GM18951 (cell line): ENCODE measurements around the gene VTI1A.
"Not testable (repeated sequence)": the region's sequence is repeated elsewhere in the genome, so short reads cannot be mapped to it uniquely, and the experiment has no call there.

ENCODE experiments used
- POLR2A ChIP-seq: IDR thresholded peaks from 4 replicates; pipeline ENCODE4 v1.6.1; 2011; ENCODE audit warnings: mild to moderate bottlenecking; ENCODE audit not compliant: insufficient read length, insufficient read depth; ENCODE audit errors: extremely low read depth
- in situ Hi-C: fragments of 300-500 bp; cut with MboI; formaldehyde crosslinking; loops from one replicate; pipeline ENCODE4 v1.12.0; 2022; ENCODE audit warnings: low sequenced_read_pairs, mixed read lengths, inconsistent platforms; ENCODE audit not compliant: unreplicated experiment

The VTI1A gene

DNA sequence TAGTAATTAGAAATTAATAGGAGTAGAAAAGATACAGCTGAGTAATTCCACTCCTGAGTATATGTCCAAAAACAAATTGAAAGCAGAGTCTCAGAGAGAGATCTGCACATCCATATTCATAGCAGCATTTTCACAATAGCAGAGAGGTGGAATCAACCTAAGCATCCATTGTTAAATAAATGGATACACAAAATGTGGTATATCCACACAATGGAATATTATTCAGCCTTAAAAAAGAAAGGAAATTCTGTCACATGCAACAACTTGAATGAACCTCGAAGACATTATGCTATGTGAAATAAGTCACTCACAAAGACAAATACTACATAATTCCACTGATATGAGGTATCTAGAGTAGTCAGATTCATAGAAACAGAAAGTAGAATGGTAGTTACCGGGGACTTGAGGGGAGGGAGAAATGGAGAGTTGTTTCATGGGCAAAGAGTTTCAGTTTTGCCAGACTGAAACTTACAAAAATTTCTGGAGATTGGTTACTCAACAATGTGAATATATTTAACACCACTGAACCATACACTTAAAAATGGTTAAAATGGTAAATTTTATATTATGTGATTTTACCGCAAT is 18.4 kb downstream of the VTI1A start:
- in situ Hi-C loops, result loop anchor here (25.0 kb wide), 1 partner anchor 922 kb away; no protein-coding TSS in a partner anchor
- no peak for TF ChIP-seq POLR2A

DNA sequence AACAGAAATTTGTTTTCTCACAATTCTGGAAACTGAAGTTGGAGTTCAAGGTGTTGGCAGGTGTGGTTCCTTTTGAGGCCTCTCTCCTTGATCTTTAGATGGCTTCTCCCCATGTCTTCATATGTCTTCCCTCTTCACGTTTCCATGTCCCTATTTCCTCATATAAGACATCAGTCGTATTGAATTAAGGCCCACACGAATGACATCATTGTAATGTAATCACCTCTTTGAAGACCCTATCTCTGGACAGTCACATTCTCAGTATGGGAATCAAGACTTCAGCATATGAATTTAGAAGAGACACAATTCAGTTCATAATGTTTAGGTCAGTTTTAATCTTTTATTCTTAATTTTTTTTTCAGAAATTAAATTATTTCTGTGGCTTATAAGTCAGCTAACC is 19.8 kb downstream of the VTI1A start:
- in situ Hi-C loops, result loop anchor here (25.0 kb wide), 1 partner anchor 920 kb away; no protein-coding TSS in a partner anchor
- no peak for TF ChIP-seq POLR2A

DNA sequence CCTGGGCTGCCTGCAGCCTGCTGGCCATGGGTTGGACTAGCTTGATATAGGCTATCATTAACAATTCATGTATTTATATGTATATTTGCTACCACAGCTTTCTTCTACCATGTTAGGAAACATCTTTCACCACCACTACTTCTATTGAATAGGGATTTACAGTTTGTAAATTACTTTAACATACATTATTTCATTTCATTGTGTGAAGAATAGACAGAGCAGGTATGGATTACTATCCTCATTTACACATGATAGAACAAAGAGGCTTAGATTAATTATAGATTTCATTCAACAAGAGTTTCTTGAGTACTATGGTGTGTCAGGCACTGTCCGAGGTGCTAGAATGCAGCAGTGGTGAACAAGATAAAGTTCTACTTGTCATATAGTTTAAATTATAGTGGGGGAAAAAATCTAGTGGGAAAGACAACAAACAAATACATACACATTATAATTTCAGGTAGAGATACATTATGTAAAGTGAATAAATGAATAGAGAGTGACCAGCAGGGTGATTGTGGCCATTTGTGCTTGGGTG is 20.6 kb downstream of the VTI1A start:
- no peak for TF ChIP-seq POLR2A
- in situ Hi-C loops, result loop anchor here (25.0 kb wide), 1 partner anchor 920 kb away; no protein-coding TSS in a partner anchor

DNA sequence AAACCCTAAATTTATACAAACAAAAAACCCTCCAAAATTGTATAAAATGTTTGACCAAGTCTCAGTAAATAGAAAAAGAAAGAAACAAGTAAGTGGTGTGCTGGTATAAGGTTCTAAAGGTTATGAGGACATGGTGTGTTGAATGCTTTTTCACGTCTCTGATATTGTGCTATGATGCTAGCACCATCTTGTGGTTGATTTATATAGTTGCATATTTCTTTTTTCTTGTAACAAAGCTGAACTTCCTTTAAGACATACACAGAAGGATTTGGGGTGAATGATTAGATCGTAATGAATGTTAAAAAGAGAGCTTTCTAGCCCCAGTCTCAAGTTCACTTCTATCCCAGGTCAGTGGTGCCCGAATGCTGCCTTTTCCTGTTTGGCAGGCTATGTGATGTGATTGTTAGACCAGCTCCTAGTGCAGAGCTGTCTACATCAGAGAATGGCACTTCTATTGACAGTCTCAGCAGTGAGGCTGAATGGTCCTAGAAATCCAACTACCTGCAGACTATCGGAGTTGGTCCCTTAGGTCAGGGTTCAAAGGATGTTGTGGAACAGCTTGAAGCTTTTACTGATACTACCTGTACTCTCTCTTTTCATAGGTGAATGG is 25.0 kb downstream of the VTI1A start:
- TF ChIP-seq POLR2A, result no peak

DNA sequence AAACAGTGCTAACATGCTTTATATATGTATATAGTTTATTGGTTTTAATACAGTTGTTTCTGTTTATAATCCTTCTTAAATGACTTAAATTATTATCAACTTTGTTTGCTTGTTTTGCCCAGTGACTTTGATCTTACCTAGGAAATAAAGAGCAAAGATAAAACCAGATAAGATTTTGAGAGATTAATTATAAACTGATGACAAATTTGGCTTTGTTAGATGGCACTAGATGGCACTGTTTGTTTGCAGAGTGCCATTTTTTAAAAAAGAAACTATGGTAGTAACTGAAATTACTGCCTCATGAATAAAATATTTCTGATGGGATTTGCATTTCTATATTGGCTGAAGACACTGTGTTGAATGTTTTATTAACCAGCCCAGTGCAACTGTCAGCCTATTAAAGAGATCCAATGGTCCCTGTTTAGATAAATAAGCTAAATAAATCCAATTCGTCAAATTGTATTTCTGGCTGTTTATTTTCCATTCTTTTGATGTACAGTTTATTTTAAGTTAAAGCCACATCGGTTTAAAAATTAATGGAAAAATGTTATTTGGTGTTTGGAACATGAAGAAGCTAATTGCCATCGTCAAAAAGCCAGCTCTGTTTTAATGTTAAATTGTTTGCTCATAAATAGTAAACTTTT is 28.7 kb downstream of the VTI1A start:
- in situ Hi-C loops, result no loop called here

More for the DNA sequence above, 25.0 kb downstream of the VTI1A start:
- in situ Hi-C loops, result loop anchor here (25.0 kb wide), 1 partner anchor 915 kb away; no protein-coding TSS in a partner anchor

DNA sequence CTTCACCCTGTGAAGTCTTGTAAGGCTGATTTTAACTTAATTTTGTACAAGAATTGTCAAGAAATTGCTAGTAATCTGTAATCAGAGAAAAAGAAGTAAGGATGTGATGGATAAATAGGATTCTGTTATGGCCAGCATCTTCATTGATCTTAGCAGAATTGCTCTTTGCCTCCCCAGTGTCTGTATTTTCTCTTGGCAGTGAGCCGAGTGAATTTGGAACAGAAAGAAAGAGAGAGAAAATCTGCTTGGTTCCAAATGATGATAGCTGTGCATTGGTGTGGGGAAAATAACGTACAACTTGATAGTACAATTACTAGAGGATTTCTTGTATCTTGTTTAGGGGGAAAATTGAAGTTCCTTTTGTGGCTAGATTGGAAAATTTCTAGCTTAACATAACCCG is 34.6 kb downstream of the VTI1A start:
- in situ Hi-C loops, result no loop called here

More for the DNA sequence above, 28.7 kb downstream of the VTI1A start:
- no peak for TF ChIP-seq POLR2A

DNA sequence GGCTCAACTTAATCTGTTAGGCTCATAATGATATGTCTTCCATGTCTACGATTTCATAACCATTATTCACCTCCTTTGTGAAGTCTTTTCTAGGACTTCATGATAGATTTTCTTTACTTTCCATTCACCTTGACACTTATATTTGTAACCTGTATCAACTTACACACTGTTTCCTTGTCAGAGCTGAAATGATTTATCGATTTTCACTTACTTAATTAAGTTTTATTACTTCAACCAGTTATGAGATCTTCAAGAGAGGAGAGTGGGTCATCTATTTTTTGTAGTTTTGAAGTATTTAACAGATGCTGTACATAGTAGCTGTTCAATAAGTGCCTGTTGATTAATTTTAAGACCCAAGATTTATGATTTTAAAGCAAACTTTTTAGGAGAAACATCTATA is 37.4 kb downstream of the VTI1A start:
- TF ChIP-seq POLR2A, result no peak
- in situ Hi-C loops, result no loop called here

More for the DNA sequence above, 34.6 kb downstream of the VTI1A start:
- no peak for TF ChIP-seq POLR2A

DNA sequence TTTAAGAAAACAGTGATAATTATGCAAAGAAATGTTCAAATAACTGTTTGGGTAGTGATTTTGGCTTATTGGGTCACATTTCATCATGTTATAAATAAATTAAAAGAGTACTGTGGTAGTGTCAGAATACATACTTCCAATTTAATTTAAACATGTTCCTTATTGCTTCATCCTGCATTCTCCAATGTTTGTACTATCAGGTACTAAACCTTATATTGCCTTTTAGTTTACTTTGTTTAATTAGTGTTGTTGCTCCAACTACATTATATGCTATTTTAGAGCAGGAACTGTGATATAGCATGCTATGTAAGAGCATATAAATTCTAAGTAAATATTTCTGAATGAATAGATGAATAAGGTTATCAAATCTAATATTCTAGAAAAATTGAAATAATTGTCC is 40.9 kb downstream of the VTI1A start:
- in situ Hi-C loops, result no loop called here
- TF ChIP-seq POLR2A, result no peak

DNA sequence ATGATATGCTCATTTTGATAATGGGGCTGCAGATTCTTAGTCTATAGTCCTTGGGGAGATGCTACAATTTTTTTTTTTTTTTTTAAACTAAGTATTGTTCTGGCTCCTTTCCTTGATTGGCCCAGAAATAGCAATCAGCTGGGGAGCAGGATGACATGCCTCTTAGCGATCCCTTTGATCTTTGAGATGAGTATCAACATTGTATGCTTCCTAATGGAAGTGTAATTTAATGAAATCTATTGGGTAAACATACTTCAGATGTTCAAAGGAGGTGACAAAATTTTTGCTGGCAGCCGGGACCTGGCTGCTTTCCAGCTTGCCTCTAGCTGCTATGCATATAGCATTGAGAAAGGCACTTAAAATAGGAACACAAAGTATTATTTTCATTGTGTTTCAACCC is 43.5 kb downstream of the VTI1A start:
- TF ChIP-seq POLR2A, result no peak
- in situ Hi-C loops, result no loop called here

DNA sequence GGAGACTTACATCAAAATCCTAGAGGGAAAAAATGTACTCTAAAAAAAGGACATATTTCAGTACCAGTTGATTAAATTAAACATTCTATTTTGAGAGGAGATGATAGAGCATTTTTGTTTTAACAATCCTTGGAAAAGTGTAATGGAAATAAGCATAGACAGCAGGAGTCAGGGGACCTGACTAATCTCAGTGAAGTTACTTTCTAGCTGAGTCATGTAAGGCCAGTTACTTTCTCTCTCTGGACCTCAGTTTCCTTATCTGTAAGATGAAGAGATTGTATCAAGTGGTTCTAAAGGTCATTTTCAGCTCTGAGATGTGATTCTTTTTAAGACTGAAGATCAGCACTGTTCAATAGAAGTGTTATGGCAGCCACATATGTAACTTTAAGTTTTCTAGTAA is 44.1 kb downstream of the VTI1A start:
- in situ Hi-C loops, result no loop called here
- no peak for TF ChIP-seq POLR2A

DNA sequence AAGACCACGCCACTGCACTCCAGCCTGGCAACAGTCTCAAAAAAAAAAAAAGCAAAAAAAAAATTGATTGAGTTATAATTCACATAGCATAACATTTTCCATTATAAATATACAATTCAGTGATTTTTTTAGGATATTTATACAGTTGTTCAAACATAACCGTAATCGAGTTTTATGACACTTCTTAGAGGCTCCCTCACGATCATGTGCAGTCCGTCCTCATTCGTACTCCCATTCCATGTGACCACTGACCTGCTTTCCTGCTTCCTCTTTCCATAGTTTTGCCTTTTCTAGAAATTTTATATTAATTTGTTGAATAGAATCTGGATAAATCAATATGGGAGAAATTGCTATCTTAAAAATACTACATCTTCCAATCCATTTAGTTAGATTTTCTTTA is 45.7 kb downstream of the VTI1A start:
- no peak for TF ChIP-seq POLR2A

DNA sequence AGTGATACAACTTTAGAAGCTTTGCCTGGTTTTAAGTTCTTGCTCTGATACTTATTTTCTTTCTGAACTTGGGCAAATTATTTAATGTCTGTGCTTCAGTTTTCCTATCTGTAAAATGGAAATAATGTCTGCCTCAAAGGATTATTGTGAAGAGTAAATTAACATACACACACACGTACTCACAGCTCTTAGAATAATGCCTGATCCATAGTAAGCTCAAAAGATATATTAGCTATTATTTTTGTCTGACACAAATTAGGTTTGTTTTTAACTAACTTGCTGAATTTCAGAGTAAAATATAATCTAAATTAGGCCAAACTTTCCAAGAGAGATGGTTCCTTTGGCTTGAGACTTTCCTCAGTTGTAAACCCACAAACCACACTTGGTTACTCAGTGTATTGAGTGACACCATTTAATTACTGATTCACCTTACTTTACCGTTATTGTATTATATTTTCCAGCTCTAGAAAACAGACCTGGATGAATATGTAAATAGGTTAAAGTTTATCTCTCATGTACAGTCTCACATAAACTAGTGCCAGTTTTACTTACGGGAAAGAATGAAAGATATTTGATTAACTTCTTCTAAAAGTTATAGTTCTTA is 50.4 kb downstream of the VTI1A start:
- in situ Hi-C loops, result no loop called here
- no peak for TF ChIP-seq POLR2A

More for the DNA sequence above, 45.7 kb downstream of the VTI1A start:
- in situ Hi-C loops, result no loop called here

DNA sequence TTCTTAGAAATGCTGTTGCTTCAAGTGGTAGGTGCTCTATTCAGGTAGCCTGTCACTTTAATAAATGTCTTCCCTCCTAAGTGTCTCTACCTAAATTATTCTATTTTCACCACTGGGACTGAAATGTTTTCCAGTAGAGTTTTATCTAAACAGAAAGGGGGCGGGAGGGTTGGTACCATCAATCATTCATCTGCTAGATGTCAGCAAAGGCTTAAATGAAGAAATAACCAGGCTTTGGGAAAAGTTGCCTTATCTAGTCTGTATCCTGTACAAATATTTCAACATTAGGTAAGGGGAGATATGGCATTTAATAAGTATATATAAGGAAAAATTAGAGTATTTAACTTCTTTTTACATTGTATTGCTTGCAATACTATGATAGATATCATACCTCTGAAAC is 51.8 kb downstream of the VTI1A start:
- in situ Hi-C loops, result no loop called here
- TF ChIP-seq POLR2A, result no peak

DNA sequence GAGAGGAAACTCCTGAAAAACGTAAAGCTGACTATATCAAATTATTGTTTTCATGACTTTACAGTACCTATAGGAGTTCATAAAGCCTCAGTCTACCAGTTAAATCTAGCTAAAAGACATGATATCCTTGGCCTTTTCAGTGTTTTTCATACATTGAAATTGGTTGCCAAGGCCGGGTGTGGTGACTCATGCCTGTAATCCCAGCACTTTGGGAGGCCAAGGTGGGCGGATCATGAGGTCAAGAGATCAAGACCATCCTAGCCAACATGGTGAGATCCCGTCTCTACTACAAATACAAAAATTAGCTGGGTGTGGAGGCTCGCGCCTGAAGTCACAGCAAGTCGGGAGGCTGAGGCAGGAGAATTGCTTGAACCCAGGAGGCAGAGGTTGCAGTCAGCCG is 53.0 kb downstream of the VTI1A start:
- in situ Hi-C loops, result not testable (repeated sequence)
